Activated CD4-positive, alpha-beta T cell treated with anti-CD3 and anti-CD28 coated beads, Interleukin-2, amount 50 U/mL, for 16 hours (primary cell): ENCODE measurements around the gene TEP1.
A peak's percentile ranks its signal among the peaks of the same experiment; 100 is the strongest.
"Not testable (repeated sequence)": the region's sequence is repeated elsewhere in the genome, so short reads cannot be mapped to it uniquely, and the experiment has no call there.

ENCODE experiments used
- DNase-seq: peaks from one replicate; pipeline ENCODE4 v3.0.0-alpha.2; 2020

TEP1 gene

GRCh38 chr14:20412876-20413743, at the start of gene TEP1:
Gene TEP1 (minus strand): TSS chr14:20413501. CDS start chr14:20408439, 5,062 bp downstream.
- peak; percentile 79 for DNase-seq

- DNase-seq, result peak; percentile 99
These were observed 48.2 kb upstream of the TEP1 start, which contains the start of gene PIP4P1 for GRCh38 chr14:20461225-20462141. Gene PIP4P1 (minus strand): TSS chr14:20461434. CDS start chr14:20461325, 109 bp downstream.

DNA sequence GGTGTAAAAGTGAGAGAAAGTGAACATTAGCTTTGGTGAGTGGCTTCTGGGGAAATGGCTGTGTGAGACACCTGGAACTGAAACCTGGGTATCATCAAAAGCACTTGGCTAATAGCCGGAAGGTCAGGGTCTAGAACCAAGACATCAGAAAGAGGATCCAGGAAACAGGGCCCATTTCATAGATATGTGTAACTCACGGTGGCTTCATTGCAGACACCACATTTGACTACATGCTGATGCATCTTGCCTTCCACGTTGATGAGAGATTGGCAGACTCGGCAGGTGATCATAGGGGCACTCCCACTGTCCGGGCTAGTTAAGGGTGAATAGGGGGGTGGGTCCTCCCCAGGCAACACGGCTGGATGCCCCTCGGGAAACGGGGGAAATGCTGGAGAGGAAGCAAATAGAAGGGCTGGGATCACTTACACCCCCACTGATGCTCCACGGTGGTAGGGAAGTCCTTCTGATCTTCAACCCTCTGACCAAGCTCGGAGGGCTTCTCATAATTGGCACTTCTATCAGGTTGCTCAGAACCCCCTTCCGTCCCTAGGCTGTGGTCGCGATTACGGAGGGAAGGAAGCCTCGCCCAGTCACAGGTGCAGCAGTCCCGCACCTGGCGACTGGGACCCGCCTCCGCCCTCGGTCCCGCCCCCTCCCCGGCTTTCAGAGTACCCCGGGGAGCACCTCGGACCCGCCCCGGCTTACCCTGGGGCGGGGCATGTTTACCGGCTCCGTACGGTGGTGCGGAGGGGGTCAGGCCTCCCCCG, 47.3 kb upstream of the TEP1 start:
- peak; percentile 32 for DNase-seq

DNA sequence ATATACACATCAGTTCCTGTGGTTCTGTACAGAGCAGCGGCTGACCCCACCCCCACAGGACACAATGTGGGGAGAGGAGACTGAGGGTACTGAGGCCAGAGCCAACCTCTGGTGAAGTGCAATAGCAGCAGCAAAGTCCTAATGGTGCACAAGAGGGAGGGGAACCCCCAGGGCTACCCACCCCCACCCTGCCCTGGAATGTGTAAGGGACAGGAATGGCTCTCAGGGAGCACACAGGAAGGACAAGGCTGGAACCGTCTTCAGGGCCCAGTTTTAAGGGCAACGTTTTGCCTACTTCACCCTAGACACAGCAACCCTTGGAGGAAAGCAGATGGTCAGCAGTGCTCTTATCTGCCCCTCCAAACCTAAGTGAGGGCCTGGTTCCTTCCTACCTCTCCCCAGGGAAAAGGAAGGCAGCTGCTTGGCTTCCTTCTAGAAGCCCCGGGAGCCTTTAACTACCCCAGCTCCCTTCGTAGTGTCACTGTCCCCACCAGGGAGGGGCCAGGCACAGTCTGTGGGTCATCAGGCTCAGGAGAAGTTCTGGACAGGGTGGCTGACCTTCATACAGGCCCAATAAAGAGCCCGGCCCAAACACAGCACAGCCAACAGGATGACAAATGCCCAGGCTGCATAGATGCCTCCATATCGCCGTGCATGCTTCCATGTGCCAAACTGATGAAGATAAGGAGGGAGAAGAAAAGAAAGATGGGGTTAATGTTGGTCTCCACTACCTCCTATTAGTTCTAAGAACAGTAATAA, 44.9 kb upstream of the TEP1 start:
- no peak for DNase-seq

- DNase-seq, result no peak
These were observed 43.7 kb upstream of the TEP1 start for GRCh38 chr14:20456971-20457370.

DNA sequence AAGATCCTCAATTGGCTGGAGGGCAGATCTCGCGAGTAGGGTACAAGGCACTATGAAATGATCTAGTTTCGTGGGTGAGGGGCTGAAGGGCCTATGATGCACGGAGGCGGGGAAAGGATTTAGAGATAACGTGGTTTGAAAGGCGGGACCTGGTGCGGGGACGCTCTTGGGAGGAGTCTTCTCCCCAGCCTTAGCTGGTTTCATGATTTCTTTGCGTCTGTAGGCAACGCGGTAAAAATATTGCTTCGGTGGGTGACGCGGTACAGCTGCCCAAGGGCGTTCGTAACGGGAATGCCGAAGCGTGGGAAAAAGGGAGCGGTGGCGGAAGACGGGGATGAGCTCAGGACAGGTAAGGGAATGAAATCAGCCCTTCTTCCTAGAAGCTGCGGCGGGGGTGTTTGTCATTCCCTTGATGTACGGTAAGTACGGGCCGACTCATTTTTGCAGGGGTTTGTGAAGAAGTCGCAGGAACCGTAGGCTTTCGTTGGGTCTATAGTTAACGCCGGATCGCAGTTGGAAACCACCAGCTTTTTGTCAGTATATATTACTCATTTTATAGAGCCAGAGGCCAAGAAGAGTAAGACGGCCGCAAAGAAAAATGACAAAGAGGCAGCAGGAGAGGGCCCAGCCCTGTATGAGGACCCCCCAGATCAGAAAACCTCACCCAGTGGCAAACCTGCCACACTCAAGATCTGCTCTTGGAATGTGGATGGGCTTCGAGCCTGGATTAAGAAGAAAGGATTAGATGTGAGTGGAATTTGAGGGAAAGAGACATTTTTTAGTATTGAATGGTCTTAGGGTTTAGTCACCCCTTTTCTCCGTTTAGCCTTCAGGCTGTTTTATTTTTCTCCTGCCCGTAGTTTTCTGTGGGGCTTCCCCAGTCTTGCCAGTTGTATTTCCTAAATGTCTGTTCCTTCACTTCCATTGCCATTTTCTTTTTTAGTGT, 42.3 kb upstream of the TEP1 start:
- DNase-seq, result peak; percentile 23

GRCh38 chr14:20454516-20455354, 41.4 kb upstream of the TEP1 start, which contains the start of the genes APEX1 and OSGEP:
Gene APEX1 (plus strand): TSS chr14:20455226. CDS start chr14:20455646, 420 bp downstream.
Gene OSGEP (minus strand): TSS chr14:20454812. CDS start chr14:20454683, 129 bp downstream.
- DNase-seq, result peak; percentile 99

GRCh38 chr14:20452831-20453230, 39.5 kb upstream of the TEP1 start:
- not testable (repeated sequence) for DNase-seq

- no peak for DNase-seq
These were observed 33.6 kb upstream of the TEP1 start for GRCh38 chr14:20446889-20447288.

DNA sequence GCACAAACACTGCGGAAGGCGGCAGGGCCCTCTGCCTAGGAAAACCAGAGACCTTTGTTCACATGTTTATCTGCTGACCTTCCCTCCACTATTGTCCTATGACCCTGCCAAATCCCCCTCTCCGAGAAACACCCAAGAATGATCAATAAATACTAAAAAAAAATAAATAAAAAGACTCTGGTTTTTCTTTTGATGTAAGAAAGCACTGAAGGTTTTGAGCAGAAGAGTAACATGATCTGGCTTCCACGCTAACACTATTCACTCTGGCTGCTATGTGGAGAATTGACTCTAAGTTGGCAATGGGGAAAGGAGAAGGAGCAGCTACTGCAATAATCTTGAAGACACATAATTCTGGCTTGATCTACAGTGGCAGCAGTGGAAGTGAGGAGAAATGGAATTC, 30.3 kb upstream of the TEP1 start:
- DNase-seq, result not testable (repeated sequence)

DNA sequence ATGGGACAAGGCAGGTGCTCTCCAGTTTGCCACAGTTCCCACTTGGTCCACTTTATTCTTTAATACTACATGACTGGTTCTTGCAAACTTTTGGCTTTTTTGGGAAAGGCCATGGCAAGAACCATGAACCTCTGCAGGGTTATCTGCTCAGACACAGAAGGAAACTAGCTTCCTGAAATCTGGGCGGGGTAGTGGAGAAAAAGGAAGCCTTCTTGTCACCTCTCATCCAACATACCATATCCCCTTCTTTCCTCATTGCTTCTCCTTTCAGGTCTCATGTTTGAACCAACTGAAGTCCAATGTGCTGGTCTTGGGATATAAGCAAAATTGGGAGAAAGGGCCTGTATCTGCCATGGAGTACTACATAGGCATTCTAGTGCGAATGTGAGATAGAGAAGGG, 28.2 kb upstream of the TEP1 start:
- no peak for DNase-seq

DNA sequence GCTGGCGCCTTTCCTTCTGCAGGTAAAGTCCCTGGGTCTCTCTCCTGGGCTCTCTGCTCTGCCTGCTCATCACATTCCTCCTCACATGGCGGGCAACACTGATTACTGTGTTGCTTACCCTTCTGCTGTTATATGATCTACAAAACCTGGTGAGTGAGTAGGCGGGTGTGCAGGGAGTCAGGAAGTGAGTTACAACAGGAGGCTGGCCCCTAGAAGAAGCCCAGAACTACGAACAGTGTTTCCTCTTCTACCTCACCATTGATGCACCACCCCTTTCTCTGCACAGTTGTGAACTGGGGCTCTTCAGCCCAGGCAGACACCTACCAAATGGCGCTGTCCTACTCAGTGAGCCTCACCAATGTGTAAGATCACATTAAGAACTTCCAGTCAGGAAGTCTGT, 27.6 kb upstream of the TEP1 start:
- peak; percentile 26 for DNase-seq

GRCh38 chr14:20440465-20440864, 27.2 kb upstream of the TEP1 start:
- DNase-seq, result no peak

GRCh38 chr14:20438664-20439063, 25.4 kb upstream of the TEP1 start:
- no peak for DNase-seq

- DNase-seq, result no peak
These were observed 23.1 kb upstream of the TEP1 start for GRCh38 chr14:20436363-20436755.

GRCh38 chr14:20435582-20436362, 22.5 kb upstream of the TEP1 start, which contains the start of gene KLHL33:
Gene KLHL33 (minus strand): TSS chr14:20436166. CDS start chr14:20435811, 355 bp downstream.
- no peak for DNase-seq

- DNase-seq, result no peak
These were observed 21.6 kb upstream of the TEP1 start for GRCh38 chr14:20434701-20435581.
